ENCODE results near the gene ZNF532.
A peak's percentile ranks its signal among the peaks of the same experiment; 100 is the strongest.

Gene ZNF532

DNA sequence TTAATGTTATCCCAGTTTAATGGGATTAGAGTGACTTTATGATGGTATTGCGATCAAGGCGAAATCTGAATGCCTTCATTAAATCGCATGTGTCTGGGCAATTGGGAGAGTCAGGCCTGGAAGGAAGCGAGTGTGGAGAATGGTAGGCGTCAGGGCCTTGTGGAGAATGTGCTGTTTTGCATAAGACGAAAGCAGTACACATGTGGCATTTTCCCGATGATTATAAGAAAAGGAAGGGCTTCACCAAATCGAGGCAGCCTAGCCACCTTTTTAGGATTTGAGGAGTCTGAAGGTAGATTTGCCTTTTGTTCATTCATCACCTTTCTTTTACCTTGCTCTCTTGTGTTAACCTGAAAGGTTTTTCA lies 1.0 kb downstream of the ZNF532 start:
- Histone ChIP-seq H2AFZ (ENCODE audit: low read length) (no peak overlapping the region), H3K36me3 (ENCODE audit: insufficient read depth, low read length) (peaks cover 51% of the 10 kb centered on the region), H4K20me1 (ENCODE audit: insufficient read depth, low read length) (no peaks in the 10 kb centered on the region), H3K27me3 (ENCODE audit: insufficient read depth, low read length) (no peaks in the 10 kb centered on the region), H3K9me3 (ENCODE audit: low read length) (0 out of 2 replicates have a peak, but pooled peaks cover 4% of the 10 kb centered on the region), H3K27ac (ENCODE audit: low read depth, low read length, poor library complexity, severe bottlenecking) (peak overlapping the region; percentile 90), H3F3A (ENCODE audit: insufficient read depth, low read length) (no peaks in the 10 kb centered on the region), H3K9ac (ENCODE audit: low read length) (peak overlapping the region; percentile 91; the same call in 1 of the 2 replicates), H3K79me2 (ENCODE audit: insufficient read depth, low read length) (no peaks in the 10 kb centered on the region), H3K4me2 (ENCODE audit: low read length) (peak overlapping the region; percentile 70), H3K9me2 (ENCODE audit: low read depth, low read length) (no peaks in the 10 kb centered on the region), H3K4me1 (ENCODE audit: insufficient read depth, low read length, severe bottlenecking) (peaks cover 59% of the 10 kb centered on the region), H3K4me3 (ENCODE audit: low read depth, low read length, poor library complexity, severe bottlenecking) (peak overlapping the region; percentile 55)
- no peak for TF ChIP-seq EZH2 (IDR thresholded peaks at IDR 0.05; ENCODE audit: borderline replicate concordance, low read length)
- TF ChIP-seq, protein P1, sequence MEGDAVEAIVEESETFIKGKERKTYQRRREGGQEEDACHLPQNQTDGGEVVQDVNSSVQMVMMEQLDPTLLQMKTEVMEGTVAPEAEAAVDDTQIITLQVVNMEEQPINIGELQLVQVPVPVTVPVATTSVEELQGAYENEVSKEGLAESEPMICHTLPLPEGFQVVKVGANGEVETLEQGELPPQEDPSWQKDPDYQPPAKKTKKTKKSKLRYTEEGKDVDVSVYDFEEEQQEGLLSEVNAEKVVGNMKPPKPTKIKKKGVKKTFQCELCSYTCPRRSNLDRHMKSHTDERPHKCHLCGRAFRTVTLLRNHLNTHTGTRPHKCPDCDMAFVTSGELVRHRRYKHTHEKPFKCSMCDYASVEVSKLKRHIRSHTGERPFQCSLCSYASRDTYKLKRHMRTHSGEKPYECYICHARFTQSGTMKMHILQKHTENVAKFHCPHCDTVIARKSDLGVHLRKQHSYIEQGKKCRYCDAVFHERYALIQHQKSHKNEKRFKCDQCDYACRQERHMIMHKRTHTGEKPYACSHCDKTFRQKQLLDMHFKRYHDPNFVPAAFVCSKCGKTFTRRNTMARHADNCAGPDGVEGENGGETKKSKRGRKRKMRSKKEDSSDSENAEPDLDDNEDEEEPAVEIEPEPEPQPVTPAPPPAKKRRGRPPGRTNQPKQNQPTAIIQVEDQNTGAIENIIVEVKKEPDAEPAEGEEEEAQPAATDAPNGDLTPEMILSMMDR (IDR thresholded peaks at IDR 0.05; ENCODE audit: low read length): no peak

DNA sequence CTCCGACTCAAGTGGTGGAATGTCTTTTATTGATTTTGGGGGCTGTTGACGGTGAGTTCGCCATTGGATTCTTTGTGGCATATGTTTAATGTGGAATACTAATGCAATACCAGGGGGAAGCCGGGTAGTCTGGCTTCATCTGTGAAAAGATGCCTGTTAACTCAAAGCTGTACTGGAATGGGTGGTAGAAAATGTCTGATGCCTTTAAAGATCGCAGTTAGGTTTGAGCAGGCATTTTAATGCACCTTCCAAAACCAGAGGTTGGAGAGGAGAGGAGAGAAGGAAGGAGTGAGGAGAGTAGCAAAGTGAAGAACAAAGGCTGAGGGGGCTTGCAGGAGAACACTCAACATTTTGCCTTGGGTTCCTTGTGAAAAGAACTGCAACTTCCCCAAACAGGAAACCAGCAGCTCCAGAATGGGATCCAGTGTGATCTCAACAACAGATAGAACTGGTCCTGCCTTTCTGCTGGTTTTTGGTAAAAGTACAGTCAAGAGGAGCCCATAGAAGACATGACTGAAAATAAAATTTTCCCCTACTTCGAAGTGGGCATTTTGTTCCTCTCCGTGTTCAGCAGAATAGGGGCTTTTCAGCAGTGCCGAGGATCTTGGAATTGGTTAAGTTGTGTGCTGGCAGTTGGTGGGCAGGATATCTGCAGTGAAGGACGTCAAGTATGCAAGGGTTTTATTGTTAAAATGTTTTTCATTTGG lies 1.5 kb downstream of the ZNF532 start:
- no peak overlapping the region for H2AFZ ChIP-seq (ENCODE audit: low read length)
- H3F3A ChIP-seq (ENCODE audit: insufficient read depth, low read length): no peaks in the 10 kb centered on the region
- no peak for TF ChIP-seq EZH2 (IDR thresholded peaks at IDR 0.05; ENCODE audit: borderline replicate concordance, low read length)
- TF ChIP-seq, protein P1 (IDR thresholded peaks at IDR 0.05; ENCODE audit: low read length): no peak
- H3K27me3 ChIP-seq (ENCODE audit: insufficient read depth, low read length): no peaks in the 10 kb centered on the region
- peaks cover 64% of the 10 kb centered on the region for H3K4me1 ChIP-seq (ENCODE audit: insufficient read depth, low read length, severe bottlenecking)
- no peaks in the 10 kb centered on the region for H3K79me2 ChIP-seq (ENCODE audit: insufficient read depth, low read length)
- H3K9ac ChIP-seq (ENCODE audit: low read length): peak overlapping the region; percentile 91; the same call in 1 of the 2 replicates
- 0 out of 2 replicates have a peak, but pooled peaks cover 4% of the 10 kb centered on the region for H3K9me3 ChIP-seq (ENCODE audit: low read length)
- H3K27ac ChIP-seq (ENCODE audit: low read depth, low read length, poor library complexity, severe bottlenecking): peak overlapping the region; percentile 90
- H3K4me2 ChIP-seq (ENCODE audit: low read length): peak overlapping the region; percentile 70
- peak overlapping the region; percentile 55 for H3K4me3 ChIP-seq (ENCODE audit: low read depth, low read length, poor library complexity, severe bottlenecking)
- no peaks in the 10 kb centered on the region for H4K20me1 ChIP-seq (ENCODE audit: insufficient read depth, low read length)
- H3K36me3 ChIP-seq (ENCODE audit: insufficient read depth, low read length): peaks cover 57% of the 10 kb centered on the region
- H3K9me2 ChIP-seq (ENCODE audit: low read depth, low read length): no peaks in the 10 kb centered on the region

DNA sequence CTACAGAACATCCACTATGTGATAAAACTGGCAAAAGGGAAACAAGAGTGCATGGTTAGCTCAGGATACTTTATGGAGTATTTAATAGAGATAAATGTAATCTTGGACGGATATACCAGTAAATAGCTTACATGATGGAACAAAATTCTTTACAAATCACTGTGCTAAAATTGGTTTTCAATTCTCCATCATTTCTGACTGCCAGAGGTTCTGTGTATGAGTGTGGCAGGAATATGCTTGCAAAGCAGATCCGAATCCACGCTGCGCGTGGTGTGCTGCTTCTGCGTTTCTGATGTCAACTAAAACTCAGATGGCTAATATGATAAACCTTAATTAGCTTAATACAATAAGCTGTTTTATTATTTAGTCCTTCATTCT lies 2.1 kb downstream of the ZNF532 start:
- Histone ChIP-seq H3K79me2 (ENCODE audit: insufficient read depth, low read length) (no peaks in the 10 kb centered on the region), H3K4me1 (ENCODE audit: insufficient read depth, low read length, severe bottlenecking) (peaks cover 64% of the 10 kb centered on the region), H3K27me3 (ENCODE audit: insufficient read depth, low read length) (no peaks in the 10 kb centered on the region), H3K27ac (ENCODE audit: low read depth, low read length, poor library complexity, severe bottlenecking) (peak overlapping the region; percentile 90), H3K4me3 (ENCODE audit: low read depth, low read length, poor library complexity, severe bottlenecking) (peak overlapping the region; percentile 55), H3F3A (ENCODE audit: insufficient read depth, low read length) (no peaks in the 10 kb centered on the region), H2AFZ (ENCODE audit: low read length) (no peak overlapping the region), H3K4me2 (ENCODE audit: low read length) (peak overlapping the region; percentile 70; the same call in 1 of the 2 replicates), H4K20me1 (ENCODE audit: insufficient read depth, low read length) (no peaks in the 10 kb centered on the region), H3K9ac (ENCODE audit: low read length) (no peak overlapping the region), H3K36me3 (ENCODE audit: insufficient read depth, low read length) (peaks cover 62% of the 10 kb centered on the region), H3K9me2 (ENCODE audit: low read depth, low read length) (no peaks in the 10 kb centered on the region), H3K9me3 (ENCODE audit: low read length) (0 out of 2 replicates have a peak, but pooled peaks cover 4% of the 10 kb centered on the region)
- TF ChIP-seq, protein P1 (IDR thresholded peaks at IDR 0.05; ENCODE audit: low read length): no peak
- no peak for TF ChIP-seq EZH2 (IDR thresholded peaks at IDR 0.05; ENCODE audit: borderline replicate concordance, low read length)

Data from OCI-LY1 (cell line).